Nephron (organoid): ENCODE results near the gene NAA40.

Source experiments
- H3K27ac Mint-ChIP-seq, 3 experiments: 2 replicates each; pipeline ENCODE4 v1.8.0; 2020; ENCODE audit warnings: mixed read lengths in 3 of 3, mild to moderate bottlenecking in 2 of 3, moderate library complexity in 1 of 3
- H3K27me3 Mint-ChIP-seq: 2 replicates; pipeline ENCODE4 v1.8.0; 2021; ENCODE audit warnings: low read depth, mild to moderate bottlenecking, moderate library complexity, mixed read lengths
- H3K36me3 Mint-ChIP-seq: 2 replicates; pipeline ENCODE4 v1.8.0; 2020; ENCODE audit warnings: low read depth, mixed read lengths
- H3K4me1 Mint-ChIP-seq: 2 replicates; pipeline ENCODE4 v1.8.0; 2020; ENCODE audit warnings: mixed read lengths
- H3K4me3 Mint-ChIP-seq, 3 experiments: 2 replicates each; pipeline ENCODE4 v1.8.0; 2020; ENCODE audit warnings: mild to moderate bottlenecking in 3 of 3, mixed read lengths in 3 of 3, moderate library complexity in 2 of 3
- H3K9me3 Mint-ChIP-seq: 2 replicates; pipeline ENCODE4 v1.8.0; 2020; ENCODE audit warnings: mixed read lengths
- TF ChIP-seq, protein P1 (sequence below), 3 experiments: fragments of 200-600 bp; sonication (generic); IDR thresholded peaks; one replicate each; pipeline ENCODE4 v1.5.0; 2021; ENCODE audit warnings: antibody characterized with exemption in 3 of 3; ENCODE audit not compliant: unreplicated experiment in 3 of 3

NAA40 gene

DNA sequence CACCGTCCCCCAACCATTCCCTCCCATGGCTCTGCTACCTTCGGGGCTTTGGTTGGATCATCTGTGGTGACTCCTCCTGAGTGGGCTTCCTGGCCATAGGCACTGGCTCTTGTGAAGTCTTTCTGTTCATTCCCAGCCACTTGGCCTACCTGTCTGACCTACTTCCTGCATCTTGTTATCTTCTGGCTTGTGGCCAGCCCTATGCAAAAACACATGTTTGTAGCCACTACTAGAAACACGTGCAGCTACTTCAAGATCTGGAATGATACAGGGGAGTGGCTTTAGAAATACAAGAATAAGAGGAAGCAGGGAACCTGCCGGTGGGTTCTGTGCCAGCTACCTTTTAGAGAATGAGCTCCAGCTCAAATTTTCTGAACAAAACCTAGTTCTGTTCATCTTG, 42.7 kb upstream of the NAA40 start:
- Mint-ChIP-seq H3K27me3 (no peaks in the 10 kb centered on the region), H3K9me3 (peaks cover 6% of the 10 kb centered on the region), H3K27ac (no peak overlapping the region), H3K4me3 (no peak overlapping the region), H3K4me1 (peaks cover under 1% of the 10 kb centered on the region), H3K36me3 (peaks cover 61% of the 10 kb centered on the region)
- TF ChIP-seq, protein P1, sequence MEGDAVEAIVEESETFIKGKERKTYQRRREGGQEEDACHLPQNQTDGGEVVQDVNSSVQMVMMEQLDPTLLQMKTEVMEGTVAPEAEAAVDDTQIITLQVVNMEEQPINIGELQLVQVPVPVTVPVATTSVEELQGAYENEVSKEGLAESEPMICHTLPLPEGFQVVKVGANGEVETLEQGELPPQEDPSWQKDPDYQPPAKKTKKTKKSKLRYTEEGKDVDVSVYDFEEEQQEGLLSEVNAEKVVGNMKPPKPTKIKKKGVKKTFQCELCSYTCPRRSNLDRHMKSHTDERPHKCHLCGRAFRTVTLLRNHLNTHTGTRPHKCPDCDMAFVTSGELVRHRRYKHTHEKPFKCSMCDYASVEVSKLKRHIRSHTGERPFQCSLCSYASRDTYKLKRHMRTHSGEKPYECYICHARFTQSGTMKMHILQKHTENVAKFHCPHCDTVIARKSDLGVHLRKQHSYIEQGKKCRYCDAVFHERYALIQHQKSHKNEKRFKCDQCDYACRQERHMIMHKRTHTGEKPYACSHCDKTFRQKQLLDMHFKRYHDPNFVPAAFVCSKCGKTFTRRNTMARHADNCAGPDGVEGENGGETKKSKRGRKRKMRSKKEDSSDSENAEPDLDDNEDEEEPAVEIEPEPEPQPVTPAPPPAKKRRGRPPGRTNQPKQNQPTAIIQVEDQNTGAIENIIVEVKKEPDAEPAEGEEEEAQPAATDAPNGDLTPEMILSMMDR (IDR thresholded peaks at IDR 0.05; ENCODE audit: unreplicated experiment in 3 of 3), result no peak

DNA sequence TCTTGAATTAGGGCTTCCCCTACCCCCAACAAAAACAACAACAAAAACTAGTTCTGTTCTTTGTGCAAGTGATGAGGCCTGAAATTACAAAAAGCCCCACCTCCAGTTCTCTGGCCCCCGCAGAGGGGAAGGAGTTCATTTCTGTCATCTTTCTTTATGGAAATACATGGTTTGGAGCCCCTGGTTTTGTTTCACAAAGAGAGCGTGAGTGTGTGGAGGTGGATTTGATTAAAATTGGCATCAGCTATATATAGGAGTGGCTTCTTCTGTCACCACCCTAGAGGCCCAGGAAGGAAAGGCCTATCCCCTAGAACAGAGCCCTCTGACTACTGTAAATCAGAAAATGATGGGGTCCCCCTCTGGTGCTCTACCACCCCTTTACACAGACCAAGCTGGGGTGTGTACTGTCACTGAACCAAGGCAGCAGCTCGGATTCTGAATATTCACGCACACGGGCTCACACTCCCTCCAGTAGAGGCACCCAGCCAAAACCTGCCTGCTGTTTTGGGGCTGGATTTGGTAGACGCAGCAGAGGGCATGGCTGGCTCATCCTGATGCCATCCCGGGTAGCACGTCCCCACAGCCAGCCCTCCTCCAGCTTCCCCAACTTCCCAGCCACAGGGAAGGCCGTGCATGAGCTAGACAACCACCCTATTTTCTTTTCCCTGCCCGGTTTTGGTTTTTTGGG, 41.2 kb upstream of the NAA40 start:
- Mint-ChIP-seq H3K4me1 (no peaks in the 10 kb centered on the region), H3K4me3 (no peak overlapping the region), H3K9me3 (peaks cover 6% of the 10 kb centered on the region), H3K36me3 (peaks cover 70% of the 10 kb centered on the region), H3K27ac (no peak overlapping the region), H3K27me3 (no peaks in the 10 kb centered on the region)
- TF ChIP-seq, protein P1 (IDR thresholded peaks at IDR 0.05; ENCODE audit: unreplicated experiment in 3 of 3), result no peak

DNA sequence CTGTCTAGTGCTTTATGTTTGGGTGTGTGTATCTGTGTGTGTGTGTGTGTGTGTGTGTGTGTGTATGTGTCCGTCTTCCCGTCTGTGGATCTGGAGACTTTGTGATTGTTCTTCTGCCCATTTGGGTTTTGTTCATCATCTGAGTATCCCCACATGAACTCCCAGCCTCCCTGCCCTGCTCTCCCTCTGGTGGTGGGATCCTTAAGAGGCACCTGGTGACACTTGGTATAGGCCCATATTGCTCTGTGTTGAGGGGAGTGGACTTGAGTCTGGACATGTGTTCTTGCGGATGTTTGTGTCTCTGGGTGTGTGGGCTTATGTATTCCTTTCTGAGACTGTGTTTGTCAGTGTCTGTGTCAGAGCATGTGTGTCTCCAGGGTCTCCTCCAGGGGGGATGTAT, 37.1 kb upstream of the NAA40 start:
- Mint-ChIP-seq H3K36me3 (peaks cover 77% of the 10 kb centered on the region), H3K4me3 (no peak overlapping the region), H3K4me1 (no peaks in the 10 kb centered on the region), H3K27me3 (no peaks in the 10 kb centered on the region), H3K9me3 (no peaks in the 10 kb centered on the region), H3K27ac (no peak overlapping the region)
- TF ChIP-seq, protein P1 (IDR thresholded peaks at IDR 0.05; ENCODE audit: unreplicated experiment in 3 of 3), result peak in 1 of 3 experiments; percentile 8

DNA sequence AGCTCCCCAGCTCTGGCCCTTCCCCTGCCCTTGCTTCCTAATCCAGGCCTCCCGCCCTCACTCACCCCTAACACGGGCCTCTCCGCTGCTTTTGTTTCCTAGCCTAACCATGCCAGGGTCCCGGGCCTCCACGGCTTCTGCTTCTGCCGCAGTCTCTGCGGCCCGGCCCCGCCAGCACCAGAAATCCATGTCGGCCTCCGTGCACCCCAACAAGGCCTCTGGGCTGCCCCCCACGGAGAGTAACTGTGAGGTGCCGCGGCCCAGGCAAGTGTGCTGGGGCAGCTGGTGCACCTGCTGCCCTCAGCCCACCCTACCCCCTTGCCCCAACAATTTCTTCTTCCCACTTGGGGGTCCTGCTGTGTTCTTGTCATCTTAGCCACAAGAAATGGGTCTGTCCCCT, 34.9 kb upstream of the NAA40 start:
- Mint-ChIP-seq H3K9me3 (no peaks in the 10 kb centered on the region), H3K27me3 (no peaks in the 10 kb centered on the region), H3K27ac (no peak overlapping the region), H3K4me3 (no peak overlapping the region), H3K4me1 (peaks cover 21% of the 10 kb centered on the region), H3K36me3 (peaks cover 59% of the 10 kb centered on the region)
- TF ChIP-seq, protein P1 (IDR thresholded peaks at IDR 0.05; ENCODE audit: unreplicated experiment in 3 of 3), result no peak

DNA sequence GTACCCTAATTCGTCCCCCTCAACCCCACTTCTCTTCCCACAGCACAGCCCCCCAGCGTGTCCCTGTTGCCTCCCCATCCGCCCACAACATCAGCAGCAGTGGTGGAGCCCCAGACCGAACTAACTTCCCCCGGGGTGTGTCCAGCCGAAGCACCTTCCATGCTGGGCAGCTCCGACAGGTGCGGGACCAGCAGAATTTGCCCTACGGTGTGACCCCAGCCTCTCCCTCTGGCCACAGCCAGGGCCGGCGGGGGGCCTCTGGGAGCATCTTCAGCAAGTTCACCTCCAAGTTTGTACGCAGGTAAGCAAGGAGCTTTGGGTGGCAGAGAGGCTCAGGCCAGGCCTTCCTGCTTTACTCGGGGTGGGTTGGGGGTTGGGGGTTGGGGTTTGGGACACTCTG, 34.1 kb upstream of the NAA40 start:
- Mint-ChIP-seq H3K9me3 (no peaks in the 10 kb centered on the region), H3K36me3 (peaks cover 52% of the 10 kb centered on the region)

More for the DNA sequence above, 34.1 kb upstream of the NAA40 start:
- H3K27me3 Mint-ChIP-seq, result no peaks in the 10 kb centered on the region
- no peak overlapping the region for H3K27ac Mint-ChIP-seq
- TF ChIP-seq, protein P1 (IDR thresholded peaks at IDR 0.05; ENCODE audit: unreplicated experiment in 3 of 3), result no peak
- peaks cover 23% of the 10 kb centered on the region for H3K4me1 Mint-ChIP-seq
- H3K4me3 Mint-ChIP-seq, result no peak overlapping the region
